Measurements from ENCODE around the gene PTPRM.

- TF ChIP-seq CTCF (IDR thresholded peaks at IDR 0.05; ENCODE audit: low read depth, low read length, missing input control) (no peak), GABPA (IDR thresholded peaks at IDR 0.05 in 1 of 2, conservative IDR thresholded peaks at IDR 0.05 in 1 of 2) (no peak)
Observed at GRCh38 chr18:8069708-8070107, 502.6 kb downstream of the PTPRM start.
